ENCODE results near the gene ALOX5.

The ALOX5 gene

GRCh38 chr10:45421221-45422097, 47.4 kb downstream of the ALOX5 start:
- Mint-ChIP-seq H3K27me3 (no peaks in the 10 kb centered on the region), H3K4me1 (peaks cover 52% of the 10 kb centered on the region), H3K9me3 (no peaks in the 10 kb centered on the region), H3K4me3 (peak overlapping the region; percentile 88), H3K36me3 (ENCODE audit: low read depth) (no peaks in the 10 kb centered on the region), H3K27ac (peak overlapping the region; percentile 97)
- ATAC-seq = peak; percentile 33
- peak; percentile 34 for DNase-seq

DNA sequence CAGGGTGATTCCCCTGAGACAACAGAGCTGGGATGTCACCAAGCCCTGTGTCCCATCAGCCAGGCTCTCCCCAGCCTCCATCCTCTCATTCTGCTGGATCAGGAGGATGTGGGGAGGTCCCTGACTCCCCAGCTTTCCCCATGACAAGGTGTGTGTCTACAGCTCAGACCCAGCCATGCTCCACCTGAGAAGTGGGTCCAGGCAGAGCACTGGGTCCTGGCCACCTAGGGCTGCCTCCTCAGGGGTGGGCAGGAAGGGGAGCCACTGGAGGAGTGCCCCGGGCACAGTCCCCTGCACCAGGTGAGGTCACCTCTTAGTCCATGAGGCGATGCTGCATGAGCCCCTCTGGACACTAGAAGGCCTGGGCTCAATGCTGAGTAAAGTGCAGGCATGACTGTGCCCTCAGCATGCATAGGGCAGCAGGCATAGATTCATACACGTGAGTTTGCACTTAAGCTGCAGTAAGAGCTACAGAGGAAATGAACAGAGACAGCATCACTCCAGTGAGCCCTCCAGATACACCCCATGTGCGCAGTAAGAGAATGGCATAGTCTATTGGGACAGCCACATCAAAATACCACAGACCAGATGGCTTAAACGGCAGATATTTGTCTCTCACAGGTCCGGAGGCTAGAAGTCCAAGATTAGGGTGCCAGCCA, 48.3 kb downstream of the ALOX5 start:
- H3K27me3 Mint-ChIP-seq = no peaks in the 10 kb centered on the region
- DNase-seq (no peak), ATAC-seq (no peak)
- no peak overlapping the region for H3K27ac Mint-ChIP-seq
- peaks cover 52% of the 10 kb centered on the region for H3K4me1 Mint-ChIP-seq
- H3K36me3 Mint-ChIP-seq (ENCODE audit: low read depth) = no peaks in the 10 kb centered on the region
- H3K9me3 Mint-ChIP-seq = no peaks in the 10 kb centered on the region
- H3K4me3 Mint-ChIP-seq = no peak overlapping the region

GRCh38 chr10:45422866-45423659, 49.0 kb downstream of the ALOX5 start:
- peaks cover 50% of the 10 kb centered on the region for H3K4me1 Mint-ChIP-seq
- H3K9me3 Mint-ChIP-seq = no peaks in the 10 kb centered on the region
- no peak for ATAC-seq
- no peak for DNase-seq
- no peak overlapping the region for H3K4me3 Mint-ChIP-seq
- H3K36me3 Mint-ChIP-seq (ENCODE audit: low read depth) = no peaks in the 10 kb centered on the region
- H3K27ac Mint-ChIP-seq = no peak overlapping the region
- H3K27me3 Mint-ChIP-seq = no peaks in the 10 kb centered on the region

- H3K4me1 Mint-ChIP-seq = peaks cover 41% of the 10 kb centered on the region
- no peak for DNase-seq
- ATAC-seq = no peak
- H3K9me3 Mint-ChIP-seq = no peaks in the 10 kb centered on the region
- no peak overlapping the region for H3K27ac Mint-ChIP-seq
- H3K4me3 Mint-ChIP-seq = no peak overlapping the region
- H3K27me3 Mint-ChIP-seq = no peaks in the 10 kb centered on the region
- no peaks in the 10 kb centered on the region for H3K36me3 Mint-ChIP-seq (ENCODE audit: low read depth)
Measured at GRCh38 chr10:45423976-45424499, 50.0 kb downstream of the ALOX5 start.

- Mint-ChIP-seq H3K4me3 (no peak overlapping the region), H3K27ac (no peak overlapping the region), H3K4me1 (peaks cover 33% of the 10 kb centered on the region), H3K27me3 (no peaks in the 10 kb centered on the region), H3K9me3 (no peaks in the 10 kb centered on the region), H3K36me3 (ENCODE audit: low read depth) (no peaks in the 10 kb centered on the region)
- DNase-seq = no peak
- no peak for ATAC-seq
Measured at GRCh38 chr10:45424668-45425404, 50.8 kb downstream of the ALOX5 start.

GRCh38 chr10:45425621-45426563, 51.9 kb downstream of the ALOX5 start:
- Mint-ChIP-seq H3K36me3 (ENCODE audit: low read depth) (no peaks in the 10 kb centered on the region), H3K27ac (no peak overlapping the region), H3K4me1 (peaks cover 23% of the 10 kb centered on the region), H3K4me3 (no peak overlapping the region), H3K27me3 (no peaks in the 10 kb centered on the region), H3K9me3 (no peaks in the 10 kb centered on the region)
- DNase-seq = no peak
- ATAC-seq = no peak

DNA sequence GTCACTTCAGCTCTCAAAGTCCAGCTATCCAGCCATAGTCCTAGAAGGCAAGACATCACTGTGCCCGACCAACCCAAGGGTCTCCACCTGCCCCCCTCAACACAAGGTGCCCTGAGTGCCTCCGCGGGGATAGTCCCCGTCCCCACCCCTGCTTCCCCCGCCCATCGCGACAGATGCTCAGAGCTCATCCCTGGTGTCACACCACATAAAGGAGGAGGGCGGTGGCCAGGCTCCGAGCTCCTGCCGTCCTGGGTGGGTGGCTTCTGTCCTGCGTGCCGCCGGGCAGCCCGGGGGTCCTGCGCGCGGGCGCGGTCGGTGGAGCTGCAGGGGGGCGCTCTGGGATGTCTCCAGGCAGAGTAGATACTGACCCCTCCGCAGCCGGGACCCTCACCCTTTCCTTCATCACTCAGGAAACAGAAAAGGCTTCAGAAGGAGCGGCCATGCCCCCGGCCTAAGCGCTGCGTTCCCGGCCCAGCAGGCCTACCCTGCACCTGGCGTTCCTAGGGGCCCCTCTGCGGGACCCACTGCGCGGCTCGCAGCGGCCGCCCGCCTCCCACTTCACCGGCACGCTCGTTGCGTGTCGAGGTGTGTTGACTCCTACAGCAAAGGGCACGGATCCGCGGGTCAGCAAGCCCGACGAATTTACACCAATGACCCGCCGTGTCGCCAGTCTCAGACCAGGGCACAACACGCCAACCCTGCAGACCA, 53.4 kb downstream of the ALOX5 start:
- H3K4me3 Mint-ChIP-seq = no peak overlapping the region
- H3K27ac Mint-ChIP-seq = no peak overlapping the region

DNA sequence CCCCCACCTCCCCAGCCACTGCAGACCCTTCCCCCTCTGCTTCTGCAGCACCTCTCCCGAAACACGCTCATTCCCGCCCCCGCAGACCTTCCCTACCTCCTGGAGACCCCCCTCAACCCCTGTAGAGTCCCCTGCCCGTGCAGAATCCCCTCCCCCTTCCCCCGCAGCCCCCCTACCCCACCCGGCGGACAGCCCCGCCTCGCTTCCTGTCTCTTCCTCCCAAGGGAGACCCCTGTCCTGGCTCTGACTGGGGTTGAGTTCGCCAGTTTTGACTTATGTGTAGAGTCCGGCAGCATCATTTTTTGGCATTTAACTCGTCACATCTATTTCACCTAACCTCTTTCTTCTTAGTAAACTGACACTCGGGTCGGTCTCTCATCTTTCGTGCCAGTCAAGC, 54.0 kb downstream of the ALOX5 start:
- Mint-ChIP-seq H3K4me1 (peaks cover 12% of the 10 kb centered on the region), H3K4me3 (no peak overlapping the region), H3K27me3 (no peaks in the 10 kb centered on the region), H3K36me3 (ENCODE audit: low read depth) (no peaks in the 10 kb centered on the region), H3K27ac (no peak overlapping the region), H3K9me3 (no peaks in the 10 kb centered on the region)
- ATAC-seq (no peak), DNase-seq (no peak)

More for the DNA sequence above, 53.4 kb downstream of the ALOX5 start:
- no peak for ATAC-seq
- Mint-ChIP-seq H3K4me1 (peaks cover 9% of the 10 kb centered on the region), H3K9me3 (no peaks in the 10 kb centered on the region), H3K27me3 (no peaks in the 10 kb centered on the region), H3K36me3 (ENCODE audit: low read depth) (no peaks in the 10 kb centered on the region)
- DNase-seq = no peak

DNA sequence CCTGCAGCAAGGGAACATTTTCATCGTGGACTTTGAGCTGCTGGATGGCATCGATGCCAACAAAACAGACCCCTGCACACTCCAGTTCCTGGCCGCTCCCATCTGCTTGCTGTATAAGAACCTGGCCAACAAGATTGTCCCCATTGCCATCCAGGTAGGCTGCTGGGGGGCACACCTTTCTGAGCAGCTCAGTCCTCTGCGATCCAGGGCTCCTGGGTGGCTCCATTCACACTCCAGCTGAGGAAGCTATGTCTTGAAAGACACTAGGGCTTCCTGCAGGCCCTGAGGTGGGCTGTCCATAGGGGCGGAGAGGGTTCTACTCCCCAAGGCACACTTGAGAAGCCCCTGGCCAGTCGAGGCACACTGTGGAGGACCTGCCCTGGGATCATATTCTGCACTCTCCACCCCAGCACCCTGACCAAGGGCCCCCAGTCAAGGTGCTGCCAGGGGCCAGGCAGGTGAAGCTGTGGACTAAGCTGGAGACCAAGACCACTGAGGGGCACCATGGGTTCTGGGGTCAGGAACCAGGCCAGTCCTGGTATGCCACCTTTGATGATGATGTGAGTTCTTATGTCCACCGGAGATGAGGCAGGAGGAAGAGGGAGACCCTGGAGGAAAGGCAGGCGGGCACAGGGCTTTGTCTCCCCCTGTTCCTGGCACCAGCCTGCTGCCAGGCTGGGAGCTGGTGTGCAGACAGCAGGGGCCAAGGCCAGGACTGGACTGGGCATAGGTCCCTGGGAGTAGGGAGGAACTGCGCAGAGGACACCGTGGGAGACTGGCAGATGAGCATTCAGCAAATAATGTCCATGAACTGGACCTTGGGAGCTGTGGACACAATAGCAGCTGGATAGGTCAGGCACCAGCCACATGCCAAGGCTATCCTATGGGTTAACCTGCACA, 54.8 kb downstream of the ALOX5 start:
- H3K27ac Mint-ChIP-seq = no peak overlapping the region
- no peak for DNase-seq
- H3K4me1 Mint-ChIP-seq = peaks cover 21% of the 10 kb centered on the region
- ATAC-seq = no peak
- H3K27me3 Mint-ChIP-seq = no peaks in the 10 kb centered on the region
- H3K4me3 Mint-ChIP-seq = no peak overlapping the region
- no peaks in the 10 kb centered on the region for H3K9me3 Mint-ChIP-seq
- no peaks in the 10 kb centered on the region for H3K36me3 Mint-ChIP-seq (ENCODE audit: low read depth)

- H3K36me3 Mint-ChIP-seq (ENCODE audit: low read depth) = no peaks in the 10 kb centered on the region
- H3K4me1 Mint-ChIP-seq = peaks cover 29% of the 10 kb centered on the region
- ATAC-seq = no peak
- no peak for DNase-seq
- H3K27me3 Mint-ChIP-seq = no peaks in the 10 kb centered on the region
- H3K4me3 Mint-ChIP-seq = no peak overlapping the region
- H3K9me3 Mint-ChIP-seq = no peaks in the 10 kb centered on the region
- no peak overlapping the region for H3K27ac Mint-ChIP-seq
Measured at GRCh38 chr10:45429790-45430189, 55.8 kb downstream of the ALOX5 start.

GRCh38 chr10:45432113-45432512, 58.1 kb downstream of the ALOX5 start:
- no peaks in the 10 kb centered on the region for H3K36me3 Mint-ChIP-seq (ENCODE audit: low read depth)
- peaks cover 23% of the 10 kb centered on the region for H3K4me1 Mint-ChIP-seq
- H3K4me3 Mint-ChIP-seq = no peak overlapping the region
- DNase-seq (no peak), ATAC-seq (no peak)
- H3K27ac Mint-ChIP-seq = no peak overlapping the region
- no peaks in the 10 kb centered on the region for H3K27me3 Mint-ChIP-seq
- no peaks in the 10 kb centered on the region for H3K9me3 Mint-ChIP-seq
